Mucosa of descending colon (tissue), 3 donors: ENCODE measurements around the gene ANKRD11. TPM values are rescaled to one million over a fixed set of nuclear protein-coding genes. Genes with fewer than 3 reads are reported as not detected.

Experiments used
- ATAC-seq: fragments of 200-7000 bp; cut with Tn5 transposase; one replicate; pipeline ENCODE4 v1.9.1; 2020; ENCODE audit warnings: mild to moderate bottlenecking, moderate library complexity
- DNase-seq, 3 donors: peaks; one replicate each; pipeline ENCODE4 v3.0.0-alpha.2; 2020
- H3K36me3 ChIP-seq: fragments of 200-600 bp; one replicate; pipeline ENCODE4 v1.8.0; 2021; ENCODE audit warnings: low read depth, mild to moderate bottlenecking
- H3K4me1 ChIP-seq: fragments of 200-600 bp; one replicate; pipeline ENCODE4 v1.8.0; 2021; ENCODE audit warnings: low read depth, mild to moderate bottlenecking
- H3K4me3 ChIP-seq: fragments of 200-600 bp; one replicate; pipeline ENCODE4 v1.8.0; 2021; ENCODE audit warnings: mild to moderate bottlenecking
- H3K9me3 ChIP-seq: fragments of 200-600 bp; one replicate; pipeline ENCODE4 v1.8.0; 2021; ENCODE audit warnings: mild to moderate bottlenecking
- CTCF ChIP-seq: fragments of 200-600 bp; IDR thresholded peaks from one replicate; pipeline ENCODE4 v1.8.0; 2022; ENCODE audit warnings: antibody characterized with exemption, mild to moderate bottlenecking
- intact Hi-C, 2 donors: fragments of 100-400 bp; cut with DNase I in 1 of 2; cut with micrococcal nuclease in 1 of 2; formaldehyde crosslinking; loops; one replicate each; pipeline versions ENCODE4 v1.11.0 to v1.11.1; 2022; cut with DNase I, micrococcal nuclease
- total RNA-seq, 3 donors: library from RNA; stranded (reverse); fragmentation: NEBNext Ultra II Directional in 2 of 3; extraction: Animal tissue kit (Norgen Biotek cat#: 25700) in 2 of 3; gene quantifications; one replicate each; pipeline versions ENCODE4 v1.2.1 to v1.2.4, GENCODE V29; 2021 to 2023
- donor health status: DM: no; HTN: no; CAD: no; lungs with moderate emphysema.
- donor health status: DM: no; HTN: no; CAD: no.
- donor health status: DM: no; HTN: yes; CAD: no.

ANKRD11 gene
- total RNA-seq, 3 donors from 2014 or later: 125 to 127 (median 127) TPM

- DNase-seq: no peak
- peaks cover 14% of the 10 kb centered on the region for H3K4me1 ChIP-seq
- intact Hi-C loops: no loop called here
Measured at GRCh38 chr16:89373355-89374110, 116.8 kb downstream of the ANKRD11 start.

GRCh38 chr16:89371968-89372634, 118.3 kb downstream of the ANKRD11 start:
- Histone ChIP-seq H3K9me3 (no peaks in the 10 kb centered on the region), H3K4me3 (no peak overlapping the region), H3K4me1 (peaks cover 14% of the 10 kb centered on the region), H3K36me3 (no peaks in the 10 kb centered on the region)
- DNase-seq (no peak), ATAC-seq (no peak)
- intact Hi-C loops: no loop called here
- TF ChIP-seq CTCF: no peak

More at GRCh38 chr16:89373355-89374110, 116.8 kb downstream of the ANKRD11 start:
- no peak for ATAC-seq
- no peak for TF ChIP-seq CTCF
- Histone ChIP-seq H3K9me3 (no peaks in the 10 kb centered on the region), H3K4me3 (no peak overlapping the region), H3K36me3 (no peaks in the 10 kb centered on the region)

- intact Hi-C loops: no loop called here
- H3K36me3 ChIP-seq: no peaks in the 10 kb centered on the region
- no peak for DNase-seq
- no peak for TF ChIP-seq CTCF
- H3K4me3 ChIP-seq: no peak overlapping the region
- ATAC-seq: no peak
- peaks cover 14% of the 10 kb centered on the region for H3K4me1 ChIP-seq
- H3K9me3 ChIP-seq: no peaks in the 10 kb centered on the region
Measured at GRCh38 chr16:89371386-89371785, 119.0 kb downstream of the ANKRD11 start.

GRCh38 chr16:89370601-89371000, 119.8 kb downstream of the ANKRD11 start:
- Histone ChIP-seq H3K4me1 (peaks cover 11% of the 10 kb centered on the region), H3K4me3 (no peak overlapping the region), H3K36me3 (no peaks in the 10 kb centered on the region), H3K9me3 (no peaks in the 10 kb centered on the region)
- TF ChIP-seq CTCF: no peak
- intact Hi-C loops: no loop called here
- no peak for DNase-seq
- no peak for ATAC-seq

GRCh38 chr16:89370081-89370511, 120.3 kb downstream of the ANKRD11 start:
- ATAC-seq (peak; percentile 20), DNase-seq (no peak)
- no peaks in the 10 kb centered on the region for H3K9me3 ChIP-seq
- H3K4me1 ChIP-seq: peaks cover 14% of the 10 kb centered on the region
- TF ChIP-seq CTCF: no peak
- intact Hi-C loops: no loop called here
- no peaks in the 10 kb centered on the region for H3K36me3 ChIP-seq
- no peak overlapping the region for H3K4me3 ChIP-seq
